HG02852 (cell line): Measurements from ENCODE around the gene TPPP.

Experiments
- ATAC-seq: cut with Tn5 transposase; IDR thresholded peaks from one replicate; pipeline ENCODE4 v1.9.1; 2021; ENCODE audit warnings: mild to moderate bottlenecking, moderate library complexity; ENCODE audit not compliant: unreplicated experiment

The TPPP gene

GRCh38 chr5:666816-667498, 26.2 kb downstream of the TPPP start:
- ATAC-seq: no peak

GRCh38 chr5:665956-666711, 27.0 kb downstream of the TPPP start:
- ATAC-seq: no peak

- no peak for ATAC-seq
Observed at GRCh38 chr5:665541-665955, 27.6 kb downstream of the TPPP start.

GRCh38 chr5:664994-665360, 28.2 kb downstream of the TPPP start:
- no peak for ATAC-seq

GRCh38 chr5:664343-664993, 28.7 kb downstream of the TPPP start:
- no peak for ATAC-seq

GRCh38 chr5:663436-664342, 29.5 kb downstream of the TPPP start:
- no peak for ATAC-seq

- no peak for ATAC-seq
Observed at GRCh38 chr5:662751-663435, 30.3 kb downstream of the TPPP start.

- no peak for ATAC-seq
Observed at GRCh38 chr5:661891-662750, 31.0 kb downstream of the TPPP start.

- no peak for ATAC-seq
Observed at GRCh38 chr5:660491-661030, 32.6 kb downstream of the TPPP start.

GRCh38 chr5:659496-660263, 33.5 kb downstream of the TPPP start:
- no peak for ATAC-seq

- ATAC-seq: no peak
Observed at GRCh38 chr5:658103-658502, 35.0 kb downstream of the TPPP start.

GRCh38 chr5:657570-657969, 35.6 kb downstream of the TPPP start:
- ATAC-seq: no peak

GRCh38 chr5:655406-655805, 37.7 kb downstream of the TPPP start:
- ATAC-seq: no peak

- ATAC-seq: no peak
Observed at GRCh38 chr5:654071-654778, 38.9 kb downstream of the TPPP start.

- ATAC-seq: no peak
Observed at GRCh38 chr5:652773-653350, 40.3 kb downstream of the TPPP start.

- no peak for ATAC-seq
Observed at GRCh38 chr5:652023-652515, 41.1 kb downstream of the TPPP start.

- ATAC-seq: no peak
Observed at GRCh38 chr5:651296-652022, 41.7 kb downstream of the TPPP start.
